GM23338 (cell line): ENCODE measurements around the gene KLK7.

Experiments
- CTCF ChIP-seq, 2 experiments: fragments of 200-600 bp in 1 of 2; sonication (generic) in 1 of 2; conservative IDR thresholded peaks; 2 replicates each; pipeline versions ENCODE4 v1.5.1 to v1.6.1; 2016 to 2017; ENCODE audit warnings: antibody characterized with exemption in 2 of 2, low read depth in 2 of 2, mild to moderate bottlenecking in 2 of 2, moderate library complexity in 1 of 2
- EZH2 ChIP-seq: fragments of 200-600 bp; sonication (generic); IDR thresholded peaks from one replicate; pipeline ENCODE4 v1.8.0; 2017; ENCODE audit warnings: antibody characterized with exemption, mild to moderate bottlenecking, low read depth; ENCODE audit not compliant: unreplicated experiment
- EZH2phosphoT487 ChIP-seq: fragments of 200-600 bp; sonication (generic); IDR thresholded peaks from one replicate; pipeline ENCODE4 v1.8.1; 2018; ENCODE audit warnings: antibody characterized with exemption; ENCODE audit not compliant: unreplicated experiment
- POLR2AphosphoS5 ChIP-seq: IDR thresholded peaks from 2 replicates; pipeline ENCODE4 v1.6.1; 2016; ENCODE audit warnings: antibody characterized with exemption, low read depth
- STAT1 ChIP-seq: IDR thresholded peaks from one replicate; pipeline ENCODE4 v1.6.1; 2016; ENCODE audit warnings: antibody characterized with exemption; ENCODE audit not compliant: unreplicated experiment
- ZNF114 ChIP-seq: fragments of 250-450 bp; sonication (Bioruptor Pico); IDR thresholded peaks from 2 replicates; pipeline ENCODE4 v1.5.0; 2020; ENCODE audit warnings: mild to moderate bottlenecking, moderate library complexity
- ZNF462 ChIP-seq: fragments of 250-450 bp; sonication (Bioruptor Pico); IDR thresholded peaks from 2 replicates; pipeline ENCODE4 v1.5.0; 2020; ENCODE audit warnings: mild to moderate bottlenecking, moderate library complexity

- no peak for TF ChIP-seq CTCF (conservative IDR thresholded peaks at IDR 0.05; ENCODE audit: low read depth in 2 of 2)
- no peak for TF ChIP-seq ZNF114
- TF ChIP-seq ZNF462 (CRISPR knock-in tag), result no peak
- TF ChIP-seq EZH2, result no peak
- no peak for TF ChIP-seq EZH2phosphoT487
- no peak for TF ChIP-seq STAT1
- TF ChIP-seq POLR2AphosphoS5, result no peak
Measured at GRCh38 chr19:50974702-50975556, 8.8 kb downstream of the KLK7 start.
